DMS53 treated with DMSO at 0.1 percent for 48 hours (cell line): ENCODE results near the gene CAMK2N1.
A peak's percentile ranks its signal among the peaks of the same experiment; 100 is the strongest.

Source experiments
- DNase-seq: peaks from one replicate; lab custom pipeline; 2025; ENCODE audit not compliant: unreplicated experiment; lab: John Stamatoyannopoulos, UW

Gene CAMK2N1

DNA sequence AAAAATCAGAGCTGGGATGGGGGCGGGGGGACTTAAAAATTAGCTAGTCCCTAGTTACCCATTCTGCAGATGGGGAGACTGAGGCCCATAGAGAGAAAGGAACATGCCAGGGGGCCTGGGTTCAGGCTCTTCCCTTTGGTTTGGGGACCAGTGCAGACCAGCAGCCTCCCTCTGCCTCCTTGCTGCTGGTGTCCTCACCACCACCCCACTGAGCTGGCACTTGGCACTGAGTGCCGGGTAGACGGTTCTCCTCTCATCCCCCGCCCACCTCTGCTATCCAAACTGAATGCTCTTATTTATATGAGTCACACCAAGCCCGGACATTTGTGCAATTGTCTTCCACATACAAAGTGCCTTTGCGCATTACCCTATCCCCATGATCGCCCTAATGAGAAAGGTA lies 39.2 kb downstream of the CAMK2N1 start:
- no peak for DNase-seq

DNA sequence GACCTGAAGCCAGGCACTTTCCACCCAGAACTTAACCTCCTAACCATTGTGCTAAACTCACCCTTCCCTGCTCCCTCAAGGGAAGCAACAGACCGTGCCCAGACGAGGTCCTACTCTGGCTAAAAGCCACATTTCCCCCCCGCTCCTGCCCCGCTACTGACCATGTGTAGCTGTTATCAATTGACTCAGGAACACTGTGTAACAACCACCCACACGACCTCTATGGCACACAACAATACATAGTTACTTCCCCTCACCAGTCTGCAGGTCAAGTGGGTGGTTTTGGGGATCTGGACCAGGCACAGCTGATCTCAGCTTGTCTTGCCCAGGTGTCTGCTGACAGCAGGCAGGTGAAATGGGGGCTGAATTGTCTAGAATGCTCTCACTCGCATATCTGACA lies 40.1 kb downstream of the CAMK2N1 start:
- no peak for DNase-seq

DNA sequence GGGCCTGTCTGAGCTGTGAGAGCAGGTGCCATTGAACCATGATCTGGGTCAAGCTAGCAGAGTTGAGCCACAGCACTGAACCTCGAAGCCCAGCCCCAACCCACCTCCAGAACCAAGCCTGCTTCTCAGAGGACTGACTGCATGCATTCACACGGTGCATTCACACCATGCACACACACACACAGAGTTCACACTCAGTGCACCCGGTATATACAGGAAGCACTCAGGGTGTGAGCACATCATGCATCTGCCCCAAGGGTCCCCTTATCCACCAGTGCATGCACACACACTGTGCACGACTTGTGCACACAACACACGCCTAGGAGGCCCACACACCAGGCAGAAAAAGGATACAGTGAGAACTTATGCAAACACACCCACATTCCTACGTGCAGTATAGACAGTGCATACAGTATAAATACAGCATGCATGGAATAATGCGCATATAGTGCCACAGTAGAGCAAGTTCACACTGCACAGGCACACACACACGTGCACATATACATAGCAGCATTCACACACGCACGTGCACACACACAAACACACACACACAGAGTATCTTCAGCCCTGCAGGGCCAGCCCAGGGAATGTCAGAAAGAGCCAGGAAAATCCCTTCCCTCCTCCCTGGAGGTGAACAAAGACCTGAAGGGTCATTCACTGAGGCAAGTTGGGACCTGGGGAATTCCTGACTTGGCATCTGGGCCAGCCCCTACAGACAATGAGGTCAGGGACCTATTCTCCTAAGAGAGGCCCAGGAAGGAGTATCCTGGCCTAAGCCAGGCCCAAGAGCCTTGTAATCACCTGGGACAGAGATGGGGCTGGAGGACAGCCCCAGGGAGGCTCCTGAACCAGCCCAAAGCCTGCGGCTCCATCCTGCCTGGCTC lies 42.1 kb downstream of the CAMK2N1 start:
- no peak for DNase-seq

DNA sequence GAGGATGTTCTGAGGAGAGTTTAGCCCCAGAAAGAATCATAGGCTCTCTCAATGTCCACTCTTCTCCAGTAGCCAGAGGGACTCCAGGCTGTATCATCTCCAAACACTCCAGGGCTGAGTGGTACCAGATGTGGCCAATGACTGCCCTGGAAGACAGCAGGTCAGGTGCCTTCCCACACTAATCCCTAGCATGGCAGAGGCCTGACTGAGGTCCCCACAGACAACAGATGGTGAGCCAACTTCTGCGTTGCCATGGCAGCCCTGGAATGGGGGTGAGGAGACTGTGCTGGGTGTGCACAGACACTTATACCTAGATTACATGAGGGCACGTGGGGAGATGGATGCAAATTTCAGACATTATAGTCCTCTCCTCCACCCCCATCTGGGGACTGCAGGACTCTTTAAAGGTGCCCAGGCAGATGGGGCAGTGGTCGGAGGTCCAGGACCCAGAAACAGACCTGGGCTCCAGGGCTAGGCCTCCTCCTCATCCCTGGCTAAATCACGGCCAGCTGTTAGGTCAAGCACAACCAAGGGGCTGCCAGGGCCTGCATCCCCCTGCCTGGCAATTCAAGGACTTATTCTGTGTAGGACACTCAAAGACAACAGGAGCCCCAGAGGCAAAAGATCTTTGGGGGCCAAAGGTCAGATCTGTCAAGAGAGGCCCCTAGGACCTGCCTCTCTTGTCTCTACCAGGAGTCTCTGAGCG lies 42.9 kb downstream of the CAMK2N1 start:
- no peak for DNase-seq

DNA sequence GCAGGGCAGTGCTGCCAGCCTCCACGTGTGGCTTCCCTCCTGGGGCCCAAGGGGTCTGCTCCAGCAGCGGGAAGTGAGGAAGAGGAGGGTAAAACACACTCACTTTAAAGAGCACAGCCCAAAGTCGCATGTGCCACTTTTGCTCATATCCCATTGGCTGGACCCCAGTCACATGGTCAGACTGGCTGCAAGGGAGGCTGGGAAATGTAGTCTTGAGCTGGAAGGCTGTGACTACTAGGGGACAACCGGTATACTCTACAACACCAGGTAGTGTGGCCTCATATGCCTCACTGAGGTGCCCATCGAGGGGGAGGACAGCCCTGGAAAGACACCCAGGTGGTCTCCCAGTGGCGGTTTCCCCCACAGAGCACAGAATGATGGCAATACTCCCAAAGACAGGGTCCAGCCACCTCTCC lies 45.2 kb downstream of the CAMK2N1 start:
- peak; percentile 4 for DNase-seq

DNA sequence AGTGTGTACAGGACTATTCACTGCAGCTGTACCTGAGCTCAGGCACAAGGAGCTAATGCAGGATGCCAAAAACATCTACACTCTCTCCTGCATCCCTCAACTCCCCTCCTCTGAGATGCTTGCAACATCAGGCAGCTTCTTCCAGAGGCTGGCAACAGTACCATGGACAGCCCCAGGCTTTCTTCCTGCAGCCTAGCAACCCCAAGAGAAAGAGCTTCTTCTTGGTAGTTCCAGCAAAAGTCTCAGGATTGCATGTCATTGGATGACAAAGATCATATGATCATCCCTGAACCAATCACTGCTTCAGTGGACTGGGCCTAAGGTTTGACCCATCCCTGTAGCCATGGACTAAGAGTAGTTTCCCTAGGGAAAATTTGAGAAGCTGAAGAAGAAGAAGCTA lies 46.7 kb downstream of the CAMK2N1 start:
- DNase-seq, result no peak

DNA sequence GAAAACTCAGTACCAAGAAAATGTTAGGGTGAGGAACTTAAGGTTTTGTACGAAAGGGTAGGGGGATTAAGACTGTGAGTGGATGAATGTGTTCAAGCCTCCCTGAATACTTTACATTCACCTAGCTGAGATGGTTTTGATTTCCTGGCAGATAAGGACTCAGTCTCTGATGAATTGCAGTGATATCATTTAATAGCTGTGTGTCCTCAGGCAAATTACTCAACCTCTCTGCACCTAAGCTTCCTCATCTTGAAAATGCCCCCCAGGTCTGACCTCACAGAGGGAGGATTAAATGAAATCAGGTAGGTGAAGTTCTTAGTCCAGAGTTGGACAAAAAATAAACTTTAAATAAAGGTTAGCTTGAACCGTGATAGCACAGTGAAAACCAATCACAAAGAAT lies 48.4 kb downstream of the CAMK2N1 start:
- DNase-seq, result no peak

DNA sequence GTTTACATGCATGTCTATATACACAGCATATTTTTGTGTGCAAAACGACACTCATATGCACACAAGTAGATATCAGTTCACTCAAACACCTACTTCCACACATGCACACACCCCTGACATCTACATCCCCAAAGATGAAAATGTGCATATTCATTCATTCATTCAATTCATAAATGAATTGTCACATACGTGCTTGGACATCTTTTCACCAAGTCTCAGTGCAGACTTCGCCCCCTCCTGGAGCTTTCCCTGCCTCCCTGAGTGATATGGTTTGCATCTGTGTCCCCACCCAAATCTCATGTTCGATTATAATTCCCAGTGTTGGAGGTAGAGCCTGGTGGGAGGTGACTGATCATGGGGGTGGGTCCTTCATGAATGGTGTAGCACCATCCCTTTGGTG lies 53.1 kb downstream of the CAMK2N1 start:
- DNase-seq, result no peak
